OCI-LY7 (cell line): ENCODE data around the gene LRIG1. TPM values are rescaled to one million over a fixed set of nuclear protein-coding genes. Genes with fewer than 3 reads are reported as not detected.

Experiments
- BruUV-seq: library from RNA; stranded (reverse); fragments of 400-500 nt; replicated peaks from 2 replicates; lab custom pipeline; 2021; lab: Mats Ljungman, UMichigan
- CTCF ChIA-PET: fragments of 300-600 bp; sonication (Branson Sonifier 250); formaldehyde crosslinking; loops from one replicate; lab custom pipeline; 2022; ENCODE audit warnings: antibody characterized with exemption; ENCODE audit not compliant: unreplicated experiment; lab: Charles Lee
- POLR2A ChIA-PET: fragments of 300-600 bp; sonication (Branson Sonifier 250); formaldehyde crosslinking; loops from one replicate; lab custom pipeline; 2022; ENCODE audit warnings: antibody characterized with exemption; lab: Charles Lee
- DNase-seq: peaks from one replicate; pipeline ENCODE4 v3.0.0-alpha.2; 2015; ENCODE audit warnings: low spot score
- H2AFZ ChIP-seq: fragments of 200-600 bp; sonication (generic), shearing (Covaris generic); 2 replicates; pipeline ENCODE4 v1.6.1; 2014; ENCODE audit warnings: mild to moderate bottlenecking, antibody characterized with exemption, low read length, moderate library complexity
- H3K27ac ChIP-seq: fragments of 200-600 bp; sonication (generic); 2 replicates; pipeline ENCODE4 v1.5.1; 2014; ENCODE audit warnings: mixed run types, low read depth, mild to moderate bottlenecking, moderate library complexity, low read length, inconsistent platforms; ENCODE audit not compliant: poor library complexity, severe bottlenecking
- H3K36me3 ChIP-seq: fragments of 200-600 bp; sonication (generic); 2 replicates; pipeline ENCODE4 v1.6.1; 2014; ENCODE audit warnings: mild to moderate bottlenecking, antibody characterized with exemption, low read length, moderate library complexity, mixed read lengths; ENCODE audit not compliant: insufficient read depth
- H3K4me1 ChIP-seq: fragments of 200-600 bp; sonication (generic); 2 replicates; pipeline ENCODE4 v1.5.1; 2014; ENCODE audit warnings: mild to moderate bottlenecking, low read length; ENCODE audit not compliant: insufficient read depth, poor library complexity, severe bottlenecking
- H3K4me2 ChIP-seq: fragments of 200-600 bp; sonication (generic); 2 replicates; pipeline ENCODE4 v1.6.1; 2014; ENCODE audit warnings: mild to moderate bottlenecking, low read length
- H3K4me3 ChIP-seq: fragments of 200-600 bp; sonication (generic); 2 replicates; pipeline ENCODE4 v1.5.1; 2014; ENCODE audit warnings: mild to moderate bottlenecking, low read depth, low read length; ENCODE audit not compliant: poor library complexity, severe bottlenecking
- H3K79me2 ChIP-seq: fragments of 200-600 bp; sonication (generic); 2 replicates; pipeline ENCODE4 v1.6.1; 2016; ENCODE audit warnings: low read depth, mild to moderate bottlenecking, low read length, moderate library complexity, mixed read lengths; ENCODE audit not compliant: insufficient read depth
- H3K9me2 ChIP-seq: fragments of 200-600 bp; sonication (generic); 2 replicates; pipeline ENCODE4 v1.6.1; 2016; ENCODE audit warnings: mild to moderate bottlenecking, low read length, mixed read lengths; ENCODE audit not compliant: insufficient read depth
- H3K9me3 ChIP-seq: fragments of 200-600 bp; sonication (generic); 2 replicates; pipeline ENCODE4 v1.6.1; 2014; ENCODE audit warnings: mild to moderate bottlenecking, mixed run types, low read length, mixed read lengths
- H4K20me1 ChIP-seq: fragments of 200-600 bp; sonication (generic); 2 replicates; pipeline ENCODE4 v1.6.1; 2014; ENCODE audit warnings: mild to moderate bottlenecking, antibody characterized with exemption, low read length, moderate library complexity, mixed read lengths; ENCODE audit not compliant: insufficient read depth
- EZH2phosphoT487 ChIP-seq: fragments of 200-600 bp; sonication (generic); IDR thresholded peaks from 2 replicates; pipeline ENCODE4 v1.6.1; 2018; ENCODE audit warnings: low read depth, borderline replicate concordance, mild to moderate bottlenecking, mixed run types, antibody characterized with exemption, low read length, moderate library complexity, mixed read lengths
- intact Hi-C: fragments of 100-400 bp; cut with micrococcal nuclease; formaldehyde crosslinking; loops from one replicate; pipeline ENCODE4 v1.10.0; 2022; ENCODE audit not compliant: unreplicated experiment
- total RNA-seq, 2 experiments: library from RNA; depleted of rRNA in 1 of 2; stranded (reverse); fragments of >200 nt in 1 of 2; shearing (Covaris generic) in 1 of 2; gene quantifications; 2 replicates each; pipeline ENCODE4 v1.2.3, GENCODE V29; 2014 to 2022
- TF ChIP-seq, protein P1 (sequence below): fragments of 200-600 bp; sonication (generic); conservative IDR thresholded peaks from 2 replicates; pipeline ENCODE4 v1.5.1; 2014; ENCODE audit warnings: mild to moderate bottlenecking, antibody characterized with exemption, low read length, moderate library complexity, mixed read lengths

Gene LRIG1
- total RNA-seq, 2 experiments from 2014 or later = 84.2 to 115 TPM

GRCh38 chr3:66450390-66451022, 50.3 kb downstream of the LRIG1 start:
- H3K9me3 ChIP-seq = no peaks in the 10 kb centered on the region
- no peaks in the 10 kb centered on the region for H3K9me2 ChIP-seq
- H3K4me1 ChIP-seq = no peaks in the 10 kb centered on the region
- no peak overlapping the region for H3K4me3 ChIP-seq
- no peak overlapping the region for H3K27ac ChIP-seq
- H4K20me1 ChIP-seq = peaks cover 26% of the 10 kb centered on the region; the same call in 1 of the 2 replicates
- no peak overlapping the region for H3K4me2 ChIP-seq
- no peak for DNase-seq
- intact Hi-C loops = no loop called here
- H3K79me2 ChIP-seq = peaks cover 81% of the 10 kb centered on the region
- peaks cover 99% of the 10 kb centered on the region for H3K36me3 ChIP-seq
- ChIA-PET CTCF (interaction anchor here (0.6 kb wide), 1 partner anchor 45 kb away, joined by 3 read pairs; no protein-coding TSS in a partner anchor), POLR2A (interaction anchor here (0.8 to 2.5 kb wide), 4 partner anchors 10 to 33 kb away, joined by 3 to 13 read pairs (median 4); no protein-coding TSS in a partner anchor)
- no peak overlapping the region for H2AFZ ChIP-seq
- BruUV-seq = no TSS peak
- TF ChIP-seq EZH2phosphoT487 = no peak
- TF ChIP-seq, protein P1, sequence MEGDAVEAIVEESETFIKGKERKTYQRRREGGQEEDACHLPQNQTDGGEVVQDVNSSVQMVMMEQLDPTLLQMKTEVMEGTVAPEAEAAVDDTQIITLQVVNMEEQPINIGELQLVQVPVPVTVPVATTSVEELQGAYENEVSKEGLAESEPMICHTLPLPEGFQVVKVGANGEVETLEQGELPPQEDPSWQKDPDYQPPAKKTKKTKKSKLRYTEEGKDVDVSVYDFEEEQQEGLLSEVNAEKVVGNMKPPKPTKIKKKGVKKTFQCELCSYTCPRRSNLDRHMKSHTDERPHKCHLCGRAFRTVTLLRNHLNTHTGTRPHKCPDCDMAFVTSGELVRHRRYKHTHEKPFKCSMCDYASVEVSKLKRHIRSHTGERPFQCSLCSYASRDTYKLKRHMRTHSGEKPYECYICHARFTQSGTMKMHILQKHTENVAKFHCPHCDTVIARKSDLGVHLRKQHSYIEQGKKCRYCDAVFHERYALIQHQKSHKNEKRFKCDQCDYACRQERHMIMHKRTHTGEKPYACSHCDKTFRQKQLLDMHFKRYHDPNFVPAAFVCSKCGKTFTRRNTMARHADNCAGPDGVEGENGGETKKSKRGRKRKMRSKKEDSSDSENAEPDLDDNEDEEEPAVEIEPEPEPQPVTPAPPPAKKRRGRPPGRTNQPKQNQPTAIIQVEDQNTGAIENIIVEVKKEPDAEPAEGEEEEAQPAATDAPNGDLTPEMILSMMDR = no peak

GRCh38 chr3:66449411-66449974, 51.3 kb downstream of the LRIG1 start:
- TF ChIP-seq, protein P1 = no peak
- no peak for TF ChIP-seq EZH2phosphoT487
- no peak overlapping the region for H2AFZ ChIP-seq
- H3K4me1 ChIP-seq = no peaks in the 10 kb centered on the region
- no peaks in the 10 kb centered on the region for H3K9me3 ChIP-seq
- H3K4me3 ChIP-seq = no peak overlapping the region
- H3K27ac ChIP-seq = no peak overlapping the region
- H3K9me2 ChIP-seq = no peaks in the 10 kb centered on the region
- ChIA-PET CTCF (interaction anchor here (0.6 kb wide), 1 partner anchor 44 kb away, joined by 3 read pairs; no protein-coding TSS in a partner anchor), POLR2A (interaction anchor here (0.9 to 2.5 kb wide), 3 partner anchors 9 to 34 kb away, joined by 3 to 13 read pairs (median 5); no protein-coding TSS in a partner anchor)
- no TSS peak for BruUV-seq
- no peak for DNase-seq
- peaks cover 79% of the 10 kb centered on the region for H3K79me2 ChIP-seq
- peaks cover 96% of the 10 kb centered on the region for H3K36me3 ChIP-seq
- no peak overlapping the region for H3K4me2 ChIP-seq
- peaks cover 26% of the 10 kb centered on the region; the same call in 1 of the 2 replicates for H4K20me1 ChIP-seq
- intact Hi-C loops = no loop called here
